Chondrocyte (in vitro differentiated cells): ENCODE measurements around the gene ITGA6. TPM values are rescaled to one million over a fixed set of nuclear protein-coding genes. Genes with fewer than 3 reads are reported as not detected.

Source experiments
- DNase-seq: peaks from one replicate; pipeline ENCODE4 v3.0.0; 2021; ENCODE audit warnings: mixed read lengths, low spot score
- H3K27ac Mint-ChIP-seq: one replicate; pipeline ENCODE4 v1.8.0; 2021; ENCODE audit warnings: mild to moderate bottlenecking, moderate library complexity, mixed read lengths; ENCODE audit not compliant: unreplicated experiment
- H3K27me3 Mint-ChIP-seq: 2 replicates; pipeline ENCODE4 v1.8.0; 2021; ENCODE audit warnings: low read depth, mixed read lengths
- H3K36me3 Mint-ChIP-seq: 2 replicates; pipeline ENCODE4 v1.8.0; 2021; ENCODE audit warnings: low read depth, mixed read lengths
- H3K4me1 Mint-ChIP-seq: 2 replicates; pipeline ENCODE4 v1.8.0; 2021; ENCODE audit warnings: low read depth, mild to moderate bottlenecking, mixed read lengths
- H3K4me3 Mint-ChIP-seq: one replicate; pipeline ENCODE4 v1.8.0; 2021; ENCODE audit warnings: mild to moderate bottlenecking, moderate library complexity, mixed read lengths; ENCODE audit not compliant: unreplicated experiment
- H3K9me3 Mint-ChIP-seq: 2 replicates; pipeline ENCODE4 v1.8.0; 2021; ENCODE audit warnings: low read depth, mixed read lengths
- total RNA-seq: library from RNA; stranded (reverse); gene quantifications from 3 replicates; pipeline ENCODE4 v1.2.1, GENCODE V29; 2021
- TF ChIP-seq, protein P1 (sequence below): fragments of 200-600 bp; sonication (generic); IDR thresholded peaks from 2 replicates; pipeline ENCODE4 v1.5.0; 2021; ENCODE audit warnings: antibody characterized with exemption, mild to moderate bottlenecking, moderate library complexity

The ITGA6 gene
- total RNA-seq, 1 donor from 2014 or later = 5.0 TPM

DNA sequence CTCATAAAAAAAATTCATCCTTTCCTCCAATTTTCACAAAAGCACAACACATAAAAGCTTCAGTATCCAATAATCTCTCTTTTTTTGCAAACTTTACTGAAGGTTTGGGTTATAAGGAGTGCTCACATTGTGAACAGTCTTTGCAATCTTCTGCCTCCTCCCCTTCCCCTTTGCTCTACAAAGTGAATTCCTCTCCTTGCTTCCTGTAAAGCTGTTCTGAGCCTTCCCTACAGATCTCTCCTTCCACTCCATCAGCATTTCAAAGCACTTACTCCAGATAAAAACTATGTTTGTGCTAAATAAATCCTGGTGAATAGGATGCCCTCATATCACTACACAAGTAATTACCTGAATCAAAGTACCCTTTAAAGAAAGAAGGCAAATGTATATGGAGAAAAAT is 123.9 kb downstream of the ITGA6 start:
- Mint-ChIP-seq H3K36me3 (no peaks in the 10 kb centered on the region), H3K4me3 (no peak overlapping the region), H3K27ac (peak overlapping the region; percentile 57), H3K4me1 (peaks cover 33% of the 10 kb centered on the region), H3K9me3 (no peaks in the 10 kb centered on the region), H3K27me3 (no peaks in the 10 kb centered on the region)
- DNase-seq = no peak
- TF ChIP-seq, protein P1, sequence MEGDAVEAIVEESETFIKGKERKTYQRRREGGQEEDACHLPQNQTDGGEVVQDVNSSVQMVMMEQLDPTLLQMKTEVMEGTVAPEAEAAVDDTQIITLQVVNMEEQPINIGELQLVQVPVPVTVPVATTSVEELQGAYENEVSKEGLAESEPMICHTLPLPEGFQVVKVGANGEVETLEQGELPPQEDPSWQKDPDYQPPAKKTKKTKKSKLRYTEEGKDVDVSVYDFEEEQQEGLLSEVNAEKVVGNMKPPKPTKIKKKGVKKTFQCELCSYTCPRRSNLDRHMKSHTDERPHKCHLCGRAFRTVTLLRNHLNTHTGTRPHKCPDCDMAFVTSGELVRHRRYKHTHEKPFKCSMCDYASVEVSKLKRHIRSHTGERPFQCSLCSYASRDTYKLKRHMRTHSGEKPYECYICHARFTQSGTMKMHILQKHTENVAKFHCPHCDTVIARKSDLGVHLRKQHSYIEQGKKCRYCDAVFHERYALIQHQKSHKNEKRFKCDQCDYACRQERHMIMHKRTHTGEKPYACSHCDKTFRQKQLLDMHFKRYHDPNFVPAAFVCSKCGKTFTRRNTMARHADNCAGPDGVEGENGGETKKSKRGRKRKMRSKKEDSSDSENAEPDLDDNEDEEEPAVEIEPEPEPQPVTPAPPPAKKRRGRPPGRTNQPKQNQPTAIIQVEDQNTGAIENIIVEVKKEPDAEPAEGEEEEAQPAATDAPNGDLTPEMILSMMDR = no peak

DNA sequence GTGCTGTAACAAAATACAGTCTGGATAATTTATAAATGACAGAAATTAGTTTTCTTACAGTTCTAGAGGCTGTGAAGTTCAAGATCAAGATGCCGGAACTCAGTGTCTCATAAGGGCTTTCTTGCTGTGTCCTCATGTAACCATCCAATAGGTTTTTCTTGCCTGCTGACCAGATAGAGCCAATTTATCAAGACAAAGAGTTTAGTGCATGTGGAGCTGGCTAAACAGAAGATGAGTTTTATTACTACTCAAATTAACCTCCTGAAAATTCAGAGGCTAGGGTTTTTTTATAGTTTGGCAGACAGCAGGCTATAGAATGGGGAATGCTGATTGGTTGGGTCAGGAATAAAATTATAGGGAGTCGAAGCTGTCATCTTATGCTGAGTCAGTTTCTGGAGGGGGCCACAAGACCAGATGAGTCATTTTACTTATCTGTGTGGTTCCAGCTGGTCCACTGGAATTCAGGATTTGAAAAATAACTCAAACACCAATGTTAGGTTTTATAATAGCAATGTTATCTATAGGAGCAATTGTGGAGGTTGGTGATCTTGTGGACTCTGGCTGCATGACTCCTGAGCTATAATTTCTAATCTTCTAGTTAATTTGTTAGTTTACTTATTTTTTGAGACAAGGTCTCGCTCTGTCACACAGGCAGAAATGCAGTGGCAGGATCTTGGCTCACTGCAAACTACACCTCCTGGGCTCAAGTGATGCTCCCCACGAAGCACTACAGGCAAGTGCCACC is 125.3 kb downstream of the ITGA6 start:
- H3K27ac Mint-ChIP-seq = peak overlapping the region; percentile 24
- H3K36me3 Mint-ChIP-seq = no peaks in the 10 kb centered on the region
- no peaks in the 10 kb centered on the region for H3K9me3 Mint-ChIP-seq
- no peaks in the 10 kb centered on the region for H3K27me3 Mint-ChIP-seq
- DNase-seq = no peak
- peaks cover 46% of the 10 kb centered on the region for H3K4me1 Mint-ChIP-seq
- H3K4me3 Mint-ChIP-seq = no peak overlapping the region
- TF ChIP-seq, protein P1 = no peak

DNA sequence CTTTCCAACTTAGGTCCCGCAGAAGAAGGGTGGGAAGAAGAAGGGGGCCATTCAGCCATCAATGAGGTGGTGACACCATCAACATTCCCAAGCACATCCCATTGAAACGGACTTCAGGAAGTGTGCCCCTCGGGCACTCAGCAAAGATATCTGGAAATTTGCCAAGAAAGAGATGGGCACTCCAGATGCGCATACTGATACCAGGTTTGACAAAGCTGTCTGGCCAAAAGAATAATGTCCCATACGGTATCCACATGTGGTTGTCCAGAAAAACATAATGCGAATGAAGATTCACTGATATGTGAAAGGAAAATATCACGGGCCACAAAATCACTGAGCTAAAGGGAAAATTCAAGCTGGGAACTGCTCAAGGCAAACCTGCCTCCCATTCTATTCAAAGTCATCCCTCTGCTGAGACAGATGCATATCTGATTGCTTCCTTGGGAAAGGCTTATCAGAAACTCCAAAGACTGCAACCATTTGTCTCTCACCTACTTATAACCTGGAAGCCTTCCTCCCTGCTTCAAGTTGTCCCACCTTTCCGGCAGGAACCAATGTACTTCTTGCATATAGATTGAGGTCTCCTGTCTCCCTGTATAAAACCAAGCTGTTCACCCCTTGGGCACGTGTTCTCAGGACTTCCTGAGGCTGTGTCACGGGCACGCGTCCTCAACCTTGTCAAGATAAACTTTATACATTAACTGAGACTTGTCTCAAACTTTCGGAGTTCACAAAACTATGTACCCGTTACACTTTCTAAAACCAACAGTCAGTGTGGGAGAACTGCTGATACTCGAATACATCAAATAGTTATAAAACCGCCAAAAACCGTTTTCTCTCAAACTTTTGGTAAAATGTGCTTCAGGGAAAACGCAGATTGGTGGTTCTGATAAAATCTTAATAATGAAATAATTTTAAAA is 127.2 kb downstream of the ITGA6 start:
- TF ChIP-seq, protein P1 = no peak
- H3K27me3 Mint-ChIP-seq = no peaks in the 10 kb centered on the region
- peaks cover 55% of the 10 kb centered on the region for H3K4me1 Mint-ChIP-seq
- peak overlapping the region; percentile 97 for H3K4me3 Mint-ChIP-seq
- H3K27ac Mint-ChIP-seq = peak overlapping the region; percentile 47
- H3K9me3 Mint-ChIP-seq = no peaks in the 10 kb centered on the region
- DNase-seq = no peak
- no peaks in the 10 kb centered on the region for H3K36me3 Mint-ChIP-seq

DNA sequence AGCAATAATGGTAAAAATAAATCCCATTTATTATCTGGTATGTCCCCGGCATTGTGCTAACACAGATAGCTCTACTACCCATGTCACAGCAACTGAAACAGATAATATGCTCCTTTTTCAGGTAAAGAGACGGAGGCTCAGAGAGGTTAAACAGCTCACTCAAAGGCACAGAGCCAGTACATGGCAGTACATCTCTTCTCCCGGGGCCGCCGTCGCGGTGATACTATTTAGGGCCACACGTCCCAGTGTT is 127.8 kb downstream of the ITGA6 start:
- no peak for DNase-seq
- TF ChIP-seq, protein P1 = no peak
- H3K27me3 Mint-ChIP-seq = no peaks in the 10 kb centered on the region
- H3K9me3 Mint-ChIP-seq = no peaks in the 10 kb centered on the region
- H3K36me3 Mint-ChIP-seq = no peaks in the 10 kb centered on the region
- H3K4me1 Mint-ChIP-seq = peaks cover 55% of the 10 kb centered on the region
- H3K27ac Mint-ChIP-seq = peak overlapping the region; percentile 98
- peak overlapping the region; percentile 97 for H3K4me3 Mint-ChIP-seq

Other genes with a start within 250 kb of the ITGA6 start
- gene PDK1, start 128.5 kb downstream of the ITGA6 start, total RNA-seq = 13.9 to 27.9 TPM (median 27.6 TPM) in 3 replicates